Hepatic stellate cell (primary cell): Measurements from ENCODE around the gene ADAP1.
"Not testable (repeated sequence)": the region's sequence is repeated elsewhere in the genome, so short reads cannot be mapped to it uniquely, and the experiment has no call there.

ENCODE experiments used
- DNase-seq: peaks from one replicate; pipeline ENCODE4 v3.0.0; 2011; ENCODE audit warnings: low spot score

Gene ADAP1

DNA sequence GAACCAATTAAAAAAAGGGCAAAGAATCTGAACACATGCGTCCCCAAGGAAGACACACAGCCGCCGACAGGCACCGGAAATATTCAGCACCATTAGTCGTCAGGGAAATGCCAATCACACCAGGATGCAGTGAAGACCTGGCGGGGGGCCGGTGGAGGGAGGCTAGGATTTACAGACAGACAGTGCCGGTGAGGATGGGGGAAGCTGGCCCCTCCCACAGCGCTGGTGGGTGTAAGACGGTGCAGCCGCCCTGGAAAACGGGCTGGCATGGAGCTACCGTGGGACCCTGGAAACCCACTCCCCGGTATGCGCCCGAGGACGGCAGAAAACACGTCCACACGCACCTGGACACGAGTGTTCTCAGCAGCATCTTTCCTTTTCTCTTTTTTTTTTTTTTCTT, 4.8 kb upstream of the ADAP1 start:
- DNase-seq: no peak

DNA sequence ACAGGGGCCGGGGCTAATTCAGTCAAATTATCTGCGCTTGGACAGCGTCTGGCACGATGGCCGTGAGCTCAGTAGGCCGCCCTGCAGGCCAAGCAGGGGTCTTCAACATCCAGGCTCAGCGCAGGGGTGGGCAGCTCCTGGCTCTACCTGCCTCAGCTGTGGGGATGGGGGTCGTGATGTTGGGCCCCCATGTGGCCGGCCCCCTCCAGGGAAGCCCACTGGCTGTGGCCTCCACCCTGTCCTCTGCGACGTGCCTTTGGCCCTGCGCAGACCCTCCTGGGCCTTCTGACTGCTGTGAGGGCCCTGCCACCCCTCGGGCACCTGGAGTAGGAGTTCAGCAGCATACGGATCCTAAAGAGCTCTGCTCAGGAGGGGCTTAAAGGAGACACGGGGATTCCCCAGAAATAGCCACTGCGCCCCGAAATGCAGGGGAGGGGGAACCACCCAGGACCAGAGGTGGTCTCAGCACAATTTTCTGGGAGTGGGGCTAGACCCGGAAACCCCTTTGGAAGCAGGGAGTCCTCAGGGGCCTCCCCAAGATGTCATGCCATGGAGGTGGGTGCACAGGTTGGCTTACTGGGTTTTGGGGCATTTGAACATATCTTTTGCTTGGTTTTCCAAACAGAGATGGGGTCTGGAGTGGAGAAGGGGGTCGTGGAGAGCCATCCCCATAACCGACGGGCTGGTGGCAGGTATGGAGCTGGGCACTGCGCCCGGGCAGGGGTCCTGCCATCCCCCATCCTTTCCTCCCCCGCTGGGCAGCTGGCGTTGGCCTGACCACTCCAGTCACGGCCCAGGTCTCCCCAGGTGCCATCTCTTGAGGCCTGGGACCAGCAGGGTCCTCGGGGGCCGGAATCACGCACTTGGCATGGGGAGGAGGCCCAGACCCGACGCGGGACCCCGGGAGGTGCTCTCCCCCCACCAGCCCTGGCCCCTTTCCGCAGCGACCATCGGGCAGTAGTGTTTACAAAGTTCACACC, 4.0 kb upstream of the ADAP1 start:
- no peak for DNase-seq

DNA sequence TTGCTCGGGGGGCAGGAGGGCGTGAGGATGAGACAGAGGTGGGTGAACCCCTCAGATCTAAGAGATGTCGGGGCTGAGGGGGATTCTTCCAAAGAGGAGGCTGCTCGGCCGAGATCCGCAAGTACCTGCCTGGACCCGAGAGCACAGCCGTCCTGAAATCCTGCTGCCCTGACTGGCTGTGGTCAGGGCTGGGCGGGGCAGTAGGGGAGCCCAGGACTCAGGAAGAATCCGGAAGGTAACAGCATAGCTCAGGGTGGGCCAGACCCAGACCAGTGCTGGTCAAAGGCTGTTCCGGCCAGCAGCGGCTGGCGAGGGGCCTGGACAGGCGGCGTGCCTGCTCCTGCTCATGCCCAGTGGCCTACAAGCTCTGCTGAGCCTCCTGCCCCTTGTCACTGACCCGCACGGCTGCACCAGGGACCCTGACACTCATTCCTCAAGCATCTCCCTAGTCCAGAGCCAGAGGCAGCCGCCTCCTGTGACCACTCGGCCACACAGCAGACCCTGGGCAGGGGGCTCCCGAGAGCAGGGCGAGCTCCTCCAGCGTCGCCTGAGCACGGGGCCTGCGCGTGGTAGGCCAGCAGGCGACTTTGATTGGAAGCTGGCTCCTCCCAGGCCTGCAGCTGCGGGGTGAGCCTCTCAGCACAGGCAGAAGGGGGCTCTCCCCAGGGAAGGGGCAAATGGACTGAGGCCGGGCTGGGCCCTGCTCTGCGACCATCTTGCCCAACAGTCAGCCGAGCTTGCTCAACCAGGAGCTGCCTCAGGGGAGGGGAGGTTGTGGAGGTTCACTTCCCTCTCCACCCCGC, 3.1 kb upstream of the ADAP1 start:
- no peak for DNase-seq

DNA sequence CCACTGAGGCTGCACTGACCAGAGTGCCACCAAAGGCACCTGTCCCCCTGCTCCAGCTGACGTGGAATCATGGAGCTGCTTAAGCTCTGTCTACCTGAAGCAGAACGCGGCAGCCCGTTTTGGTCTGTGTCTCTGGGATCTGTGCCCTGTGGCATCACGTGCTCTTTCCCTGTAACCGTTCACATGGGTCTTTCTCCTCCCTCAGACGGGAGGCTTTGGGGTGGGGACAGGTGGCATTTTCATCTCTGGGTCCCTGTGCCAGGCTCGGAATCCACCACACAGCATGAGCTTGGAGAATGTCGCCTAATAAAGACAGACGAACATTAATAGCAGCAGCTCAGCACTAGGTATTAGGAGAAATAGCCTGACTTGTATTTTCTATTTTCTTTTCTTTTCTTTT, 1.6 kb upstream of the ADAP1 start:
- DNase-seq: no peak

DNA sequence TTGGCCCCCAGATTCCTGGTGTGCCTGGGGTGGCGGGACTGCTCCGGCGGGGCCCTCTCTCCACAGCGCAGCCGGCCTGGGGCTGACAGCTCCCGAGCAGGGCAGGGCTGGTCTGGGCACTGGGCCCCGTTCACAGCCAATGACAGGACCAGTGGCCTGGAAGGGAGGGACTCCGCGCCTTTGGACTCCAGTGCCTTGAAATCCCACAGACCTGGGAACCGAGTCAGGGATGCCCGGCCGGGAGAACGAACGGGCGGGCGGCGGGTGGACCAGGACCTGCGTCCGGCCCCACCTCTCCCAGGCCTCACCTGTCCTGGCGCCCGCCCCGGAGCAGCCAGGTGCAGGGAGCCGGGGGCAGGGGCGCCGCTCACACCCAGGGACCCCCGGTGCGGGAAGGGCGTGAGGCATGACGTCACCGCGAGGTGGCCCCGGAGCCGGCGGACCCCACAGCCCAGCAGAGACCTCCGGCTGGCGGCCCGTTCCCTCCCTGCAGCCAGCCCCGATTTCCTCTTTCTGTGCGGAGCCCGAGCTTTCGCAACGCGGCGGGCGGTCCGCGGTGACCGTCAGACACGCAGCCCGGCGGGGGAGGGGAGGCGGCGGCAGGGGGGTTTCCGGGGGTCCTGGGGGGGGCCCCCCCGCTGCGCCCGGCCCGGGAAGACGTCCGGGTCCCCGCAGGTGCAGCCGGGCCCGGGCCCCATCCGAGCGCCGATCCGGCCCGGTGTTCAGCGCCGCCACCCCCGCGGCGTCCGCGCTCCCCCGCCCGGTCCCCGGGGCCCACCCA, 743 bp downstream of the ADAP1 start:
- DNase-seq: peak; percentile 81

DNA sequence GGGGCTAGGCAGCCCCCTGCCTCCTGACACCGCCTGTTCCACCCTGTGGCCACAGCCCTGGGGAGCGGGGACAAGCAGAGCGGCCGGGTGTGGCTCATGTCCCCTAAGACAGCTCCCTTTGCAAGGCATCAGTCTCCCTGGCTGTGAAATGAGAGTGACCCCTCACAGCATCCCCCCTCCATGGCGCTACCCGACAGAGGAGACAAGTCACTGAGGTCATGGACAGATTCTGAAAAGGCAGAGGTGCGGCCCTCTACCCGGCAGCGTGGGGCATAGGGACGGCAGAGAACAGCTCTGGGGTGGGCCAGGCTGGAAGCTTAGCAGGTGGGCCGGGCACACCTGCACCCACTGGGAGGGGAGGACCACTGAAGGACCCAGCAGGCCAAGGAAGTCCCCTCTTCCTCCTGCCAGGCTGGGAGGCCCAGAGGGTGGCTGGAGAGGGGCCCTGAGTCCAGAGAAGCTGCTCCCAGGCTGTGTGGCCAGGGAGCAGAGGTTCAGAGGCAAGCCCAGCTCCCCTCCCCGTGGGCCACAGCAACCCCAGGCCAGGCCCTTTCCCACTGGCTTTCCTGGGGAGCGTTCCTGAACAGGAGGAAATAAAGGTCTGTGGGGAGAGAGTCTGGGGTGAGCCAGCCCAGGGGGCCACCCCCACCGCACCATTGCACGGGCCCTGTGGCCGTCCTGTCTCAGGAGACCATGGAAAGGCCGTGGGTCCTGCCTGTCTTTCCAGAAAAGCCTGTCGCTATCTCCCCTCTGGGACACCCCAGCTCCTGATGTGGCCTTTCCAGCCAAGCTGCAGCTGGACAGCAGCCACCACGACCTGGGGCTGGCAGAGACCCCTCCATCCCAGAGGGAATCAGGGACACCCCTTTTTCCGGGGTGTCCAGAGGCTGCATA, 1.7 kb downstream of the ADAP1 start:
- no peak for DNase-seq

DNA sequence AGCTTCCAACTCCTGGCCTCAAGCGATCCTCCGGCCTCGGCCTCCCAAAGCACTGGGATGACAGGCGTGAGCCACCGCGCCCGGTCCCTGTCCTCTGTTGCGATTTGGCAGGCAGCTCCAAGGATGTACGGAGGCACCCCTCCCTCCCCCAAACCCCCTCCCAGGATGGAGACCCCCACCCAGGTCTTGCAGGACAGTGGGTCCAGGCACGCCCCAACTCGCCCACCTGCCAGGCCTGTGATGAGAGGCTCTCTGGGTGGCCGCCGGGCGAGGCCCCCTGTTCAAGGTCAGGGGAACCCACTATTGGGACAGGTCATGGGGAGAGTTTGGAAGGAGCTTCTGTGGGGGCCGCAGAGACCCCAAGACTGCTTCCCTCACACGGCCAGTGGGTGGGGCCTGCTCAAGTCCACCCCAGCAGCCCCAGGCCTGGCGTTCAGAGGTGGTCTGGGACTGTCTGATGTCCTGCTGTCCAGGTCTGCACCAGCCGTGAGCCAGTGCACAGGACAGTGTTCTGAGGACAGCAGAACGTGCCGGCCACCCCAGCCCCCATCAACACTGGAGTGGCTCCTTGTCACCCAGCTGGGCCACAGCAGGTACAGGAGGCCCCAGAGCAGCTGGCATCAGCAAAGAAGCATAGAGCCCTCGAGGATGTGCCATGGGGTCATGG, 2.5 kb downstream of the ADAP1 start:
- DNase-seq: no peak

DNA sequence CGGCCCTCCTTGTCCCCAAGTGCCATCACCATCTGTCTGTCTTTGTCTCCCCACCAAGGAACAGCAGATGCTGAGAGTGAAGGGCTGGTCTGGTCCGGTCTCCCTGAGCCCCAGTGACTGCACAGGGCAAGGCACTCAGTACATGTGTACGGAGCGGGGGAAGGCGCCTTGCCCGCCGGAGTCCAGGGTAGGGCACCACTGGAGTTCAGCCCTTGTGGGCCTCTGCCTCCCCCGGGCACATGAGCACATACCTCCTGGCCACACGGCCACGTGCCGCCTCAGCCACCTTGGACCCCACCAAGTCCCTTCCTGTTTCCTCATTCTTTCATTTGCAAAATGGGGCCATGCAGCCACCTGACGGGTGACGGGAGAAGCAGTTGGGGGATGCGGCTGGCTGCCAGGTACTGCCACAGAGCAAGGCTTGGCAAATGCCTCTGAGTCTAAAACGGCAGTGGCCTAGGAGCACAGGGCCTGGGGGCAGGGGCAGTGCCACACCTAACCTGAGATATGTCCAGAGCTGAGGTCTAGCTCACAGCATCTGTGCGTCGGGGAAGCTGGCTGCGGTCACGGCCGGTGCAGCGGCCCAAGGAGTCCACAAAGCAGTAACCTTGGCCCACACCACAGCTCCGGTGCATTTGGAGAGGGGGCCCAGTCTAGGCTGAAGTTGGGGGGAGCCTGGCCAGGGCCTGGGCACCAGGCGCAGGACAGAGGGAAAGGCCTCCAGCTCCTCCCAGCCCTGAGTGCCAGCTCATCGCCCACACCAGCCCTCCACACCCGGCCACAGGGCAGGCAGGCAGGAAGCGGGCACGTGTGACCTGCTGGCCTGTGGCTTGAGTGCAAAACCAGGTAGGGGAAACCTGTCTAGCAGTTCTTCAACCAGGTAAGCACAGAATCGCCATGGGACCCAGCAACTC, 5.2 kb downstream of the ADAP1 start:
- no peak for DNase-seq

DNA sequence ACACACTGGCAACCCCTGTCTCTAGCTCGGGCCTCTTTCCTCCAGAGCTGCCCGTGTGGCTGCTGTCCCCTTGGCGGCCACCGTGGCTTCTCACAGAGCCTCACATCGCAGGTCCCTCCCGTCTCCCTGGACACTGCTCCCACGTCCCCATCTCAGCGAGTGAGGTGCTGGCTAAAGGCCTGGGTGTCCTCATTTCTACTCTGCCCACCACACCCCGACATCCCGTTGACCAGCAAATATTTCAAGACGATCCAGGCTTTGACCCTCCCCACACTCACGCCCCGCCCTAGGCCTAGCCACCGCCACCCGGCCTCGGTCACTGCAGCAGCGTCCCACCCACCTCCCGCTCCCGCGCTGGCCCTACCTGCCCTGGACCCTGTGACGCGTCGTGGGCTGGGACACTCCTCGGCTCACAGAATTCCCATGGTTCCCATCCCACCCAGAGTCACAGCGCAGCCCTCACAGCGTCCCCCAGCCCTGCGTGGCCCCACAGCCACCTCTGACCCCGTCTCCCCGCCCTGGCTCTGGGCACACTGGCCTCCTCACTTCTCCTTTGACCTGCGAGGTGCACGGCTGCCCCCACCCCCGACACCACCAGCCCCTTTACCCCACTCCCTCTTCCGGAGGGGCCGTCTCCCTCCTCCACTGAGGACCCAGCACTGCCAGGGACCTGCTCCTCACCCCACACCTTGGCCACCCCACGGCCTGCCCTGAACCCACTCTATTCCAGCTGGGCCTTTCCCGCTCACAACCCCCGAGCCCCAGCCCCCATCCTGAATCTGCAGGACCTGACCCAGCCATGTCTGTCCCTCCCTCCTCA, 6.9 kb downstream of the ADAP1 start:
- DNase-seq: no peak

DNA sequence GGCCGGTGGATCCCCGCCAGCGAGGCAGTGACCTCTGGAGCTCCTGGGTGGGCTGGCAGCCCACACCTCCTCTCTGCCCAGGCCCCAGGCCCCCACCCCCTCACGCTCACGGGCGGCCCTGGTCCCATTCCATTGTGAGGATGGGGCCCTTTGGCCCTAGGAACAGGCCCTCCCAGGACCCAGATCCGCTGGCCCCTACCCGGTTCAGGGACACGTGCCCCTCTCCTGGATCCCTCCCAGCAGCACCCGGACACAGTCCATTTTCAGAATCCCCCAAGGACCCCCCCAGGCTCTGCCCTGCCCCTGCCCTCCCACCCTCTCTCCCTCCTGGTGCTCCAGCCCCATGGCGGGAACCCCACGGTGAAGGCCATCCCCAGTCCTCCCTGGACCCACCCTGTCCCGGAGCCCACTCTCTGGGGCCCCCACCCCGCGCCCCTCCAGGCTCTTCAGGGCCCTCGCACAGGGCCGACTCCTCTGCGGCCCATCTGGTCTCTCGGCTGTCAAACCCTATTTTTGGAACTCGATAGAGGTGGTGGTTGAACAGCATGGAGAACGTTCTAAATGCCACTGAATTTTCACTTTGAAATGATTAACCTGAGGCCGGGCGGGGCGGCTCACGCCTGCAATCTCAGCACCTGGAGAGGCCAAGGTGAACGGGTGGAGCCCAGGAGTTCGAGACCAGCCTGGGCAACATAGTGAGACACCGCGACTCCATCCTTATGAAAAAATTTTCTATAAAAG, 8.1 kb downstream of the ADAP1 start:
- no peak for DNase-seq

DNA sequence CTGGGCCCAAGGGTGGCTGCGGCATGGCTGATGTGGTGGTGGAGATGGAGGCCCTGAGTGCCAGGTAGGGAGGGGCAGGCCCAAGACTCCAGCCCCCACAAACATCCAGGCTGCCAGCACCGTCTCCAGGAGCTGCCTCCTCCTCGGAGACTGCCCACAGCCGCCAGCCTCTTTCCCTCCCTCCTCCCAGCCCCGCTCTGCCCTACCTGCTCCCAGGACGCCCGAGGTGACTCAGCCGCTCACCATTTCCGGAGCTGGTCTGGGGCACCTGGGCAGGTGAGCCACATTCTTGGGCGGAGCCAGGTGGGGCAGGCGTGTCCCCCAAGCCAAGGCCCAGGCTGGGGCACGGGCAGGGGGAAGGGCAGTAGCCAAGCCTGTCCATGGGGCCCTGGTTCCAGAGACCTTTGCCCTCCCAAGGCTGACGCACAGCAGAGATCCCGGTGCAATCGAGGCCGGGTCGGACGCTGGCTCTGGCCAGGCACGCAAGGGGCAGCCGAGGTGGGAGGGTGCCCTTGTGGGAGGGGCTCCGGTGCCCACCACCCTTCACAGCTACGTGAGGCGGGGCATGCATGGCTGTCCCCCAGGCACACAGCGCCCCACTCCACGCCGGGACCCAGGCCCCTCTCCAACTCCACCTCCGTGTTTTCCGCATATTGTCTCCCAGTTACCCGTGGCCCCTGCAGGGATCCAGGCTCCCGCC, 8.8 kb downstream of the ADAP1 start:
- no peak for DNase-seq

DNA sequence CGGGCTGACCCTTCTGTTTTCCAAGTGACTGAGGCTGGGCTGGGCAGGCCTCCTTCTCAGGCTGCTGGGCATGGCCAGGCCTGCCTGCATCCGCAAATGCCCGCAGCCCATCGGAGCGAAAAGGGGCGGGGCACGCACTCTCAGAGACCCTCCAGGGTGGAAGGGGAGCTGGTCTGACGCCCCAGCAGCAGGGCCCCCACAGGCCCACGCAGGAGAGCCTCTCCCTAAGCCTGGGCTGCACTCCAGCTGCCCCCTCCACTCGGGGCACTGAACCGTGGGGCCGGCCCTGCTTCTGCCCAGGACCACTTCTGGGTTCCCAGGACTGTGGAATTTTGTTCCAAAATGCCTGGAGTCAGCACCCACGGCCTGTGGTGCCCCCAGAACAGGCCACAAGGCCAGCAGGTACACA, 9.3 kb downstream of the ADAP1 start:
- no peak for DNase-seq

DNA sequence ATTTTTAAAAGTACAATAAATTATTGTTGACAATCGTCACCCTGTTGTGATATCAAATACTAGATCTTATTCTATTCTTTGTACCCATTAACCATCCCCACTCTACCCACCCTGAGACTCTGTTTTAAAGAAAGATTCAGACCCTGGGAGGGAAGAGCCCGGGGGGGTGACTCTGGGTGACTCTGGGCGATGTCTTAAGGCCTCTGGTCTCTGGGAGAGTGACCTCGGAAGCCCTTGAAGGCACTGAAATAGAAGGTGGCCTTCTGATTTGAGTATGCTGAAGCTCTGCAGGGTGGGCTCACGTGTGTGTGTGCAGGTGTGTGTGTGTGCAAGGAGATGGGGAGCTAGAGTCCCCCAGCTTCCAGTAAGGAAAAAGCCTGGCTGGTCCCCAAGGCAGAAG, 9.7 kb downstream of the ADAP1 start:
- DNase-seq: no peak

DNA sequence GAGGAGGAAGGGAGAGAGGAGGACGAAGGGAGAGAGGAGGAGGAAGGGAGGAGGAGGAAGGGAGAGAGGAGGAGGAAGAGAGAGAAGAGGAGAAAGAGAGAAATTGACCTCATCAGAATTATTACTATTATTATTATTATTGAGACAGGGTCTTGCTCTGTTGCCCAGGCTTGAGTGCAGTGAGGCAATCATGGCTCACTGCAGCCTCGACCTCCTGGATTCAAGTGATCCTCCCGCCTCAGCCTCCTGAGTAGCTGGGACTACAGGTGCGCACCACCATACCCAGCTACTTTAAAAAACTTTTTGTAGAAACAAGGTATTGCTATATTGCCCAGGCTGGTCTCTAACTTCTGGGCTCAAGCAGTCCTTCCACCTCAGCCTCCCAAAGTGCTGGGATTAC, 10.7 kb downstream of the ADAP1 start:
- not testable (repeated sequence) for DNase-seq

DNA sequence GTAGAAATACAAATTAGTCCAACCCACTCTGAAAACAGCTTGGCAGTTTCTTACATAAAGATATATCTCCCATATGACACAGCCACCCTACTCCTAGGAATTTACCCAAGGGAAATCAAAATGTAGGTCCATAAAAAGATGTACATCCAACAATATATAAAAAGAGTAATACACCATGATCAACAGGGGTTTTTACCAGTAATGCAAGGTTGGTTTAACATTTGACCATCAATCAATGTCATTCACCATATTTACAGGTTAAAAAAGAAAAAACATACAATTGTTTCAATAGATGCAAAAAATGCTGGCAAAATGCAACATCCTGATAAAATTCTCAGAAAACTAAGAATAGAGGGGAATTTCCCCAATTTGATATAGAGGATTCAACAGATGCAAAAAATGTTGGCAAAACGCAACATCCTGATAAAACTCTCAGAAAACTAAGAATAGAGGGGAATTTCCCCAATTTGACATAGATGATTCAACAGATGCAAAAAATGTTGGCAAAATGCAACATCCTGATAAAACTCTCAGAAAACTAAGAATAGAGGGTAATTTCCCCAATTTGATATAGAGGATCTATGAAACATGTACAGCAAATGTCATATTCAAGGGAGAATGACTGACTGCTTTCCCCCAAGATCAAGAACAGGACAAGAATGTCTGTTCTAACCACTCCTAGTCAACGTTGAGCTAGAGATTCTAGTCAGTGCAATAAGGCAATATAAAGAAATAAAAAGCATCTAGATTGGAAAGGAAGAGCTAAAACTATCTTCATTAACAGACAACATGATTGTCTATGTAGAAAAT, 13.7 kb downstream of the ADAP1 start:
- no peak for DNase-seq

DNA sequence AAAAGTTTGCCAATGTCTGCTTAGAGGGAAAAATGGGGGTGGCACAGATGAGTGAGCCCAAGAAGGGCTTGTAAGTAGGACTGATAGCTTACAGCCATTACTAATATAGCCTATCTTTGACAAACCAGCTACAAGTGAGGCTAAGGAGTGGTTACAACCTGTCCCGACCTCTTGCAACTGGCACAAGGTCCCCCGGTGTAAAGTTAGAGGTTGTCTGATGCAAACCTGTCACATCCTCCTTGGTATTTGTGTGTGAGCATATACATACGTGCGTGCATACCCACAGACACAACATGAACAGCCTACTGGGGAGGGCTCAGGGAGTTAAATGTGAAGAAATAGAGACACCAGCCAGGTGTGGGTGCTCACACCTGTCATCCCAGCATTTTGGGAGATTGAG, 14.6 kb downstream of the ADAP1 start:
- DNase-seq: no peak
